ENCODE measurements around the gene SLC23A1.

The SLC23A1 gene

DNA sequence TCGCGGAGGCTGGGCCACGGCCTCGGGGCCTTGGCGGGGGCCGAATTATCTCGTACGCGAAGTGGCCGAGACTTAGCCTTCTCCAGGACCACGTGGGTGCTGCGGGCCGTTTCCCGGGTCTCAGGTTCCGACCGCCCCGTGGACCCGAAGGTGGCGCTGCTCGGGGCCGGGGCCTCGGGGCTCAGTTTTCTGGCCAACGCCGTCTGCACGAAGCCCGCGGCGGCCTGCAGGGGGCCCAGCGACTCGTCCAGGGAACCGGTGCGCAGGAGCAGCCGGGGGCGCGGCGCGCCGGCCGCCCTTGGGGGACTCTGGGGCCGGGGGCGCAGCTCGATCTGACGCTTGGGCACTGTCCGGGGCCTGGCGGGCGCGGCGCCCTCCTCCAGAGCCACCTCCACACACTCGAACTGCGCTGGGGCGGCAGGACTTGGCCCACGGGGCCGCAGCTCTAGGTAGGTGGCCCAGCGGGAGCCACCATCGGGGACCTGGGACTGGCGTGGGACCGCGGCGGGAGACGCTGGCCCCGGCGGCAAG, 11.1 kb upstream of the SLC23A1 start:
- Histone ChIP-seq H3K9me3 (ENCODE audit: control insufficient read depth, insufficient read depth, low read length) (no peaks in the 10 kb centered on the region), H3K79me2 (ENCODE audit: control insufficient read depth, low read length) (peaks cover 67% of the 10 kb centered on the region), H3K27me3 (ENCODE audit: control insufficient read depth, low read length) (no peaks in the 10 kb centered on the region), H3K36me3 (ENCODE audit: control insufficient read depth, low read length) (peaks cover 64% of the 10 kb centered on the region), H3K4me3 (ENCODE audit: low read length) (peak overlapping the region; percentile 99), H3K4me1 (ENCODE audit: control insufficient read depth, low read length) (peaks cover 64% of the 10 kb centered on the region), H3K4me2 (ENCODE audit: low read length) (peak overlapping the region; percentile 99), H4K20me1 (ENCODE audit: control insufficient read depth, insufficient read depth, low read depth, low read length) (no peaks in the 10 kb centered on the region), H3K27ac (ENCODE audit: low read depth, low read length) (0 out of 2 replicates have a peak overlapping the region, but pooled peaks have one; percentile 99), H3F3A (ENCODE audit: control insufficient read depth, insufficient read depth) (peaks cover 18% of the 10 kb centered on the region), H3K9me2 (replicated peaks; ENCODE audit: control insufficient read depth, low read length) (no peaks in the 10 kb centered on the region)
- TF ChIP-seq EZH2phosphoT487 (IDR thresholded peaks at IDR 0.05; ENCODE audit: borderline replicate concordance, low read length) (no peak), CTCF (IDR thresholded peaks at IDR 0.05; ENCODE audit: low read depth, low read length, poor library complexity, severe bottlenecking) (peak; percentile 57)

DNA sequence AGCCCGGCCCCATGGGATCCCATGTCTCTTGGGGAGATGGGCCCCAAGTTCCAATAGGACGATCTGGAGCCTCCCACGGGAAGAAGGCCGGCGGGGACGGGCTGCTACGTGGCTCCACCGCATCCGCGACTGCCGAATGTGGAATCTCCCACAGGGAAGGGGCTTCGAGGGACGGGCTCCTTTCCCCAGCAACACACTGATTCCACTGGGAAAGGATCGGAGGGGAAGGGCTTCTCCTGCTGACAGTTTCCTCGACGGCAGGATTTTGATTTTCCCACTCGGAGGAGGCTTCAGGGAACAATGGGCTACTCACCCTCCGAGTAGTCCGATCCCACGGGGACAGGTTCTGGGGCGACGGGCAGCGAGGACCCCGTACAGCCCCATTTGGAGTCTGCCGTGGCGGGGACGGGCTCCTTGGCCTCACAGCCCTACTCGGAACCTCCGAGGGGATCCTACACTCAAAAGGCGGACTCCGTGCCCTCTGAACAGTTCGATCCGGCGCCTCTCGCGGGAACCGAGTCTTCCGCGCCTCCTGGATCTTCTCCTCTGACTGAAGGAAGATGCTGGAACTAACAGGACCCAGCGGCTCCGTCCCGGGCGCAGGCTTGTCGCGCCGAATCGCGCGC, 10.5 kb upstream of the SLC23A1 start:
- no peaks in the 10 kb centered on the region for H4K20me1 ChIP-seq (ENCODE audit: control insufficient read depth, insufficient read depth, low read depth, low read length)

GRCh38 chr5:139392678-139393496, 9.8 kb upstream of the SLC23A1 start:
- Histone ChIP-seq H3K4me3 (ENCODE audit: low read length) (peak overlapping the region; percentile 99), H3K9me3 (ENCODE audit: control insufficient read depth, insufficient read depth, low read length) (no peaks in the 10 kb centered on the region), H4K20me1 (ENCODE audit: control insufficient read depth, insufficient read depth, low read depth, low read length) (no peaks in the 10 kb centered on the region), H3K4me1 (ENCODE audit: control insufficient read depth, low read length) (peaks cover 69% of the 10 kb centered on the region), H3K79me2 (ENCODE audit: control insufficient read depth, low read length) (peaks cover 80% of the 10 kb centered on the region), H3K9me2 (replicated peaks; ENCODE audit: control insufficient read depth, low read length) (no peaks in the 10 kb centered on the region), H3K36me3 (ENCODE audit: control insufficient read depth, low read length) (peaks cover 75% of the 10 kb centered on the region), H3F3A (ENCODE audit: control insufficient read depth, insufficient read depth) (peaks cover 24% of the 10 kb centered on the region), H3K27me3 (ENCODE audit: control insufficient read depth, low read length) (no peaks in the 10 kb centered on the region), H3K4me2 (ENCODE audit: low read length) (peak overlapping the region; percentile 99), H3K27ac (ENCODE audit: low read depth, low read length) (peak overlapping the region; percentile 99)
- TF ChIP-seq EZH2phosphoT487 (IDR thresholded peaks at IDR 0.05; ENCODE audit: borderline replicate concordance, low read length), result no peak
- peak; percentile 89 for TF ChIP-seq CTCF (IDR thresholded peaks at IDR 0.05; ENCODE audit: low read depth, low read length, poor library complexity, severe bottlenecking)

More for the DNA sequence above, 10.5 kb upstream of the SLC23A1 start:
- Histone ChIP-seq H3K36me3 (ENCODE audit: control insufficient read depth, low read length) (peaks cover 69% of the 10 kb centered on the region), H3K27me3 (ENCODE audit: control insufficient read depth, low read length) (no peaks in the 10 kb centered on the region), H3K4me3 (ENCODE audit: low read length) (peak overlapping the region; percentile 99), H3K9me2 (replicated peaks; ENCODE audit: control insufficient read depth, low read length) (no peaks in the 10 kb centered on the region), H3K4me1 (ENCODE audit: control insufficient read depth, low read length) (peaks cover 65% of the 10 kb centered on the region), H3K4me2 (ENCODE audit: low read length) (peak overlapping the region; percentile 99), H3F3A (ENCODE audit: control insufficient read depth, insufficient read depth) (peaks cover 21% of the 10 kb centered on the region), H3K9me3 (ENCODE audit: control insufficient read depth, insufficient read depth, low read length) (no peaks in the 10 kb centered on the region), H3K79me2 (ENCODE audit: control insufficient read depth, low read length) (peaks cover 73% of the 10 kb centered on the region), H3K27ac (ENCODE audit: low read depth, low read length) (peak overlapping the region; percentile 99)
- no peak for TF ChIP-seq EZH2phosphoT487 (IDR thresholded peaks at IDR 0.05; ENCODE audit: borderline replicate concordance, low read length)
- TF ChIP-seq CTCF (IDR thresholded peaks at IDR 0.05; ENCODE audit: low read depth, low read length, poor library complexity, severe bottlenecking), result no peak

Data from DOHH2 (cell line).